Measurements from ENCODE around the gene ABCA4.

ABCA4 gene

DNA sequence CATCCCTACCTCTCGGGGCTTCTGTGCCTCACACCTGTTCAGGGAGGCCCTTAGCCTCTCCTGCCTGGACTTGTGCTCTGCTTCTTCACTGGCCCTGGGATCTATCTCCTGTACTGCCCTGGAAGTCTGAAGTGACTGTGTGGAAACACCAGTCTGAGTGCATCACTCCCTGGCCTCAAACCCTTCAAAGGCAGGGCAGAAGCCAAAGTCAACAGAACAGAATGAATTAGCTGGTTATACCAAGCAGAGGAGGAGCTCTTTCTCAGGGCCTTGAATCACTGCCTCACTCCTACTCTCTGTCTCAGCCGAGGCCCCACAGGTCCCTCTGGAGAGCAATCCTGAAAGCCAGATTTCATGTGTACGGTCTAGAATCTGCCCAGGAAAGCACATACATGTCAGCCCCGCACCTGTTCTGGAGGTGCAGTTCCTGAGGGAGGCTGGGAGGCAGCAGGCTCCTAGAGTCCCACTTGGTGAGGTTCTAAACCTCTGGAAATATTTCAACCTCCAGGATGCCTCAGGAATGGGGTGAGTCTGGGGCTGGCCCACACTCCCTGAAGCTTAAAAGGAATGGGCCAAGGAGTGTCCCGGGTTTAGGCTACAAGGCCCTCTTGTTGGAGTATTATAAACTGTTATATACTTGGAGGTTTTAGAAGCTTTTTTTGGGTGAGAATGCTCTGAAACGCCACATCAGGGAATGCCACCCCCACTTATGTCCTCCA is 98.3 kb downstream of the ABCA4 start:
- peak; percentile 96 for DNase-seq (ENCODE audit: low read depth, low spot score)
- no peak overlapping the region for H3K4me3 ChIP-seq (ENCODE audit: low read depth, low read length)
- TF ChIP-seq, protein P1, sequence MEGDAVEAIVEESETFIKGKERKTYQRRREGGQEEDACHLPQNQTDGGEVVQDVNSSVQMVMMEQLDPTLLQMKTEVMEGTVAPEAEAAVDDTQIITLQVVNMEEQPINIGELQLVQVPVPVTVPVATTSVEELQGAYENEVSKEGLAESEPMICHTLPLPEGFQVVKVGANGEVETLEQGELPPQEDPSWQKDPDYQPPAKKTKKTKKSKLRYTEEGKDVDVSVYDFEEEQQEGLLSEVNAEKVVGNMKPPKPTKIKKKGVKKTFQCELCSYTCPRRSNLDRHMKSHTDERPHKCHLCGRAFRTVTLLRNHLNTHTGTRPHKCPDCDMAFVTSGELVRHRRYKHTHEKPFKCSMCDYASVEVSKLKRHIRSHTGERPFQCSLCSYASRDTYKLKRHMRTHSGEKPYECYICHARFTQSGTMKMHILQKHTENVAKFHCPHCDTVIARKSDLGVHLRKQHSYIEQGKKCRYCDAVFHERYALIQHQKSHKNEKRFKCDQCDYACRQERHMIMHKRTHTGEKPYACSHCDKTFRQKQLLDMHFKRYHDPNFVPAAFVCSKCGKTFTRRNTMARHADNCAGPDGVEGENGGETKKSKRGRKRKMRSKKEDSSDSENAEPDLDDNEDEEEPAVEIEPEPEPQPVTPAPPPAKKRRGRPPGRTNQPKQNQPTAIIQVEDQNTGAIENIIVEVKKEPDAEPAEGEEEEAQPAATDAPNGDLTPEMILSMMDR (IDR thresholded peaks at IDR 0.05; ENCODE audit: insufficient read depth, low read length, missing control alignments): no peak
- CTCF ChIA-PET: interaction anchor here (0.7 to 32.8 kb wide), 9 partner anchors 9 to 441 kb away, joined by 3 to 1945 read pairs (median 7); partner anchors contain the start of gene GCLM
- POLR2A ChIA-PET: interaction anchor here (0.5 to 1.0 kb wide), 5 partner anchors 9 to 378 kb away, joined by 3 to 6 read pairs (median 3); no protein-coding TSS in a partner anchor

DNA sequence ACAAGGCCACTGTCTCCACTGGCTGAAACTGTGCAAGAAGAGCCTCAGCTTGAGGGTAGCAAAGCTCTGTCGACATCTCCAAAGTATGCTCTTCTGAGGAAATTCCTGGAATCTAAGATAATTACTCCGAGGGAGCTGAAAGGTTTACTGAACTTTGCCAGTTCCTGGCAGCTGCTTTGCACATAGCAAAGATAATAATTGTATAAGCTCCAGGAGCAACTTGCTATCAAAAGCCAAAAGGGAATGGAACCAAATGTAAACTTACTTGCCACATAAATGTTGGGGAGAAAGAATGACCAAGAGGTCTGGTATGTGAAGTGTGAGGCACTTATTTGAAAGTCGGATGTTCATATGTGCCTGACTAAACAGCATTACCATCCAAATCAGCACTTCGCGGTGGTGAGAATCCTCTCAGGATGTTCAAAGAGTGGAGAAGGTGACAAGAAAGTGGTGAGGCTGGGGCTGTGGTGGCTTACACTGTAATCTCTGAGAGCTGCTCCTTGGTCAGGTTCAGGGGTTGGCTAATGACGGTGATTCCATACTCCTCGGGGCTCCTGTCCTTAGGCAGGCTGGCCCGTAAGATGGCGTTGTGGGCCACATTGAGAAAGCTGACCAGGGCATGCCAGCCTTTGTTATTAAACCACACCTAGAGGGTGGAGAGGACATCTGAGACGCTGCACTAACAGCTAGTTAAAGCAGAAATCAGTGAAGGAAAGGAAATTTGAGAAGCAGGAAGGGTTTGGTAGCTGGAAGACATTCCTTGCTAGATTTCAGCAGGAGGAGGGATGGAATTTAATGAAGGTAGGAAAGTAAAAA is 100.0 kb downstream of the ABCA4 start:
- no peak overlapping the region for H3K4me3 ChIP-seq (ENCODE audit: low read depth, low read length)
- ChIA-PET CTCF (interaction anchor here (1.0 to 32.8 kb wide), 8 partner anchors 9 to 313 kb away, joined by 3 to 1945 read pairs (median 7); partner anchors contain the start of gene GCLM), POLR2A (interaction anchor here (0.7 to 1.3 kb wide), 5 partner anchors 16 to 373 kb away, joined by 3 to 7 read pairs (median 3); partner anchors contain the start of gene GCLM)
- peak; percentile 99 for DNase-seq (ENCODE audit: low read depth, low spot score)
- TF ChIP-seq, protein P1 (IDR thresholded peaks at IDR 0.05; ENCODE audit: insufficient read depth, low read length, missing control alignments): no peak

DNA sequence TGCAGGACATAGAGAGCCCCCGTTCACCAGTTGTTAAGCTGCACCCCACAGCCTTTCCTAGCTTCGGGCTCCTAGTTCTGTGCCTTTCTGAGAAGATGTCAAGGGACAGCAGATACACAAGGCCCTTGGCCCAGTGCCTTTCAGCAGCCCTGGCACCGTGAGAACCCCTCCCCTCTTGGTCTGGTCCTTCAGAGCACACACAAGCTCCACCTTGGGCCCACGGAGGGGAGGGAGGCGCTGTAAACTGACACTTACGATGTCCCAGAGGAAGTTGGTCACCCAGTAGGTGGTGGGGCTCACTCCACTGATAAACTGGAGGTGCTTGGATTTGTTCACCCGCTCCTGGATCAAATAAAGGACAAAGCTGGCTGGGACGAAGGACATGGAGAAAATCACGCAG is 101.6 kb downstream of the ABCA4 start:
- POLR2A ChIA-PET: no interaction called here
- CTCF ChIA-PET: interaction anchor here (22.3 to 32.8 kb wide), 2 partner anchors 23 to 315 kb away, joined by 726 to 1945 read pairs; no protein-coding TSS in a partner anchor
- no peak overlapping the region for H3K4me3 ChIP-seq (ENCODE audit: low read depth, low read length)
- DNase-seq (ENCODE audit: low read depth, low spot score): no peak
- TF ChIP-seq, protein P1 (IDR thresholded peaks at IDR 0.05; ENCODE audit: insufficient read depth, low read length, missing control alignments): no peak

DNA sequence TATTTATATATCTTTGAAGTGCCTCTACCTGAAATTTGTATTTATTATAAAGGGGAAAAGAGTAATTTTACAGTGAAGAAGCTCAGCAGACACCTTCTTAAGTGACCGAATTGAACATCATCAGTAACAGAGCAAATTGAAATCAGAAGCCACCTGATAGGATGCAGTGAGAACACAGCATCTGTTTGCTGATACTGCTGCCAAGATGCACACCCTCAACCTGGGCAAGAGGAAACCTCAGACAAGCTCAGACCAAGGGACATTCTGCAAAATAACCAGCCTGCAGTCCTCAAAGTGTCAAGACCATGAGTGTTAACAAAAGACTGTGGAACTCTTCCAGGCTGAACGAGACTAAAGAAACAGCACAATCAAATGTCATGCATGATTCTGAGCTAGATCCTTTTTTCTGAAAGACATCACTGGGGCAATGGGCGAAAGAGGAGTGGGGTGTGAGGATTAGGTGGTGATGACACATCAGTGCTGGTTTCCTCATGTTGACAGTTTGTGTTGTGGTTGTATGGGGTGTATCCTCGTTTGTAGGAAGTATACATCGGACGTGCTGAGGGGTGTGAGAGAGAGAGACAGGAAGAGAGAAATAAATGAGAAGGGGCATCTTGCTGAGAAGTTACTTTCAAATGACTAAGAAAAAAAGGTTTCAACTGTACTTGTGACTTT is 103.7 kb downstream of the ABCA4 start:
- H3K4me3 ChIP-seq (ENCODE audit: low read depth, low read length): no peak overlapping the region
- no peak for DNase-seq (ENCODE audit: low read depth, low spot score)
- TF ChIP-seq, protein P1 (IDR thresholded peaks at IDR 0.05; ENCODE audit: insufficient read depth, low read length, missing control alignments): no peak
- ChIA-PET CTCF (interaction anchor here (1.7 to 5.4 kb wide), 2 partner anchors 9 to 318 kb away, joined by 14 to 41 read pairs; no protein-coding TSS in a partner anchor), POLR2A (no interaction called here)

DNA sequence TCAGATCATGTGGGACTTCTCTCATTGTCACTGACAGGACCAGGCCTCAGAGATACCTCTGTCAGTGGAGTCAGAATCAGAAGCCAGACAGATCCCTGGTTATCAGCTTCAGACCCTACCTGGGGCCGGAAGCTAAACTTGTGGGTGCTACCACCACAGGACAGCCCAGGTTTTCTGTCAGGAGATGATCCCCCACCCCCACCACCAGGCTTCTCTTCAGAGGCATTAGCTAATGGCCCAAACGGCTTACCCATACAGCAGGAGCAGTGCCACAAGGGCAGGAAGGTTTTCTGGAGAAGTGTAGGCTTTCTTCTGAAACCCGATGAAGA is 105.5 kb downstream of the ABCA4 start:
- POLR2A ChIA-PET: no interaction called here

More for the DNA sequence above, 105.5 kb downstream of the ABCA4 start:
- no peak for DNase-seq (ENCODE audit: low read depth, low spot score)
- TF ChIP-seq, protein P1 (IDR thresholded peaks at IDR 0.05; ENCODE audit: insufficient read depth, low read length, missing control alignments): no peak
- CTCF ChIA-PET: interaction anchor here (0.8 to 5.4 kb wide), 7 partner anchors 11 to 320 kb away, joined by 3 to 41 read pairs (median 6); partner anchors contain the start of gene GCLM
- H3K4me3 ChIP-seq (ENCODE audit: low read depth, low read length): no peak overlapping the region

Data from AG04449 (cell line).